ENCODE measurements around the gene ZKSCAN1. TPM values are rescaled to one million over a fixed set of nuclear protein-coding genes. Genes with fewer than 3 reads are reported as not detected.

The ZKSCAN1 gene
- total RNA-seq, 1 experiment from 2014 or later: 29.8 TPM

- Mint-ChIP-seq H3K4me3 (no peak overlapping the region), H3K27ac (no peak overlapping the region; a peak in 1 of 7 replicates), H3K4me1 (peaks cover 14 to 15% of the 10 kb centered on the region in 2 experiments), H3K36me3 (ENCODE audit: insufficient read depth in 1 of 3, low read depth in 3 of 3) (no peaks in the 10 kb centered on the region), H3K27me3 (ENCODE audit: low read depth) (peaks cover 3% of the 10 kb centered on the region; the same call in 1 of the 2 replicates), H3K9me3 (no peaks in the 10 kb centered on the region)
- Histone ChIP-seq H4K8ac (replicated peaks; ENCODE audit: insufficient read length, low read depth, low read length) (no peak overlapping the region), H2AK5ac (ENCODE audit: insufficient read length, low read length) (no peak overlapping the region), H4K5ac (ENCODE audit: insufficient read length, low read depth, low read length) (no peak overlapping the region), H3T11ph (ENCODE audit: low read length) (no peak overlapping the region), H3K27ac (ENCODE audit: insufficient read length, low read depth, low read length) (no peak overlapping the region), H3K79me1 (ENCODE audit: insufficient read depth, low read depth, low read length, poor library complexity, severe bottlenecking) (no peaks in the 10 kb centered on the region), H3K4ac (ENCODE audit: low read depth, low read length) (no peak overlapping the region), H2BK120ac (ENCODE audit: low read depth, low read length, poor library complexity, severe bottlenecking) (no peak overlapping the region), H3K27me3 (ENCODE audit: insufficient read depth, low read length) (no peaks in the 10 kb centered on the region), H2BK15ac (ENCODE audit: low read depth, low read length) (no peak overlapping the region), H3K4me2 (ENCODE audit: insufficient read depth, insufficient read length, low read length) (no peak overlapping the region), H3K18ac (ENCODE audit: insufficient read length, low read depth, low read length) (no peak overlapping the region), H3K56ac (ENCODE audit: insufficient read length, low read depth, low read length) (no peak overlapping the region), H3K4me1 (ENCODE audit: insufficient read depth, low read length) (no peaks in the 10 kb centered on the region), H4K20me1 (ENCODE audit: control insufficient read depth, insufficient read depth, insufficient read length) (no peaks in the 10 kb centered on the region), H3K14ac (ENCODE audit: insufficient read depth, low read length) (no peak overlapping the region), H3K9me3 (ENCODE audit: control insufficient read depth, low read depth, low read length) (no peaks in the 10 kb centered on the region), H2BK12ac (ENCODE audit: insufficient read length, low read depth, low read length) (no peak overlapping the region), H2AFZ (ENCODE audit: low read length) (no peak overlapping the region), H3K23me2 (ENCODE audit: insufficient read length, low read depth, low read length, poor library complexity, severe bottlenecking) (peaks cover 4% of the 10 kb centered on the region), H3K9ac (ENCODE audit: extremely low read depth, insufficient read length, low read length) (no peak overlapping the region), H2BK20ac (ENCODE audit: low read depth, low read length, poor library complexity, severe bottlenecking) (no peak overlapping the region), H3K79me2 (ENCODE audit: insufficient read depth, low read length) (no peaks in the 10 kb centered on the region), H3K23ac (ENCODE audit: insufficient read length, low read depth, low read length) (no peak overlapping the region), H4K91ac (ENCODE audit: insufficient read length, low read depth, low read length) (no peak overlapping the region), H2BK5ac (ENCODE audit: insufficient read length, low read length) (no peak overlapping the region)
- no peak for TF ChIP-seq CTCF (conservative IDR thresholded peaks at IDR 0.05)
- WGBS (ENCODE audit: extremely low coverage, insufficient read length, low lambda C conversion rate): no CpG with 5 or more reads among the region's 13 CpGs
- no peak for DNase-seq
Measured at GRCh38 chr7:99976626-99977025, 38.8 kb upstream of the ZKSCAN1 start.

All from H9 (cell line).